Measurements from ENCODE around the gene PTCD1. TPM values are rescaled to one million over a fixed set of nuclear protein-coding genes. Genes with fewer than 3 reads are reported as not detected.

PTCD1 gene
- total RNA-seq, 3 donors from 2014 or later, result 4.5 to 8.3 (median 4.9) TPM

- Histone ChIP-seq H3K27me3 (no peaks in the 10 kb centered on the region), H3K4me1 (no peaks in the 10 kb centered on the region), H3K4me3 (no peak overlapping the region), H3K36me3 (no peaks in the 10 kb centered on the region), H3K9me3 (no peaks in the 10 kb centered on the region), H3K27ac (no peak overlapping the region)
- TF ChIP-seq POLR2AphosphoS5 (IDR thresholded peaks at IDR 0.05), result no peak
- TF ChIP-seq POLR2A (IDR thresholded peaks at IDR 0.05), result no peak
- TF ChIP-seq, protein P1, sequence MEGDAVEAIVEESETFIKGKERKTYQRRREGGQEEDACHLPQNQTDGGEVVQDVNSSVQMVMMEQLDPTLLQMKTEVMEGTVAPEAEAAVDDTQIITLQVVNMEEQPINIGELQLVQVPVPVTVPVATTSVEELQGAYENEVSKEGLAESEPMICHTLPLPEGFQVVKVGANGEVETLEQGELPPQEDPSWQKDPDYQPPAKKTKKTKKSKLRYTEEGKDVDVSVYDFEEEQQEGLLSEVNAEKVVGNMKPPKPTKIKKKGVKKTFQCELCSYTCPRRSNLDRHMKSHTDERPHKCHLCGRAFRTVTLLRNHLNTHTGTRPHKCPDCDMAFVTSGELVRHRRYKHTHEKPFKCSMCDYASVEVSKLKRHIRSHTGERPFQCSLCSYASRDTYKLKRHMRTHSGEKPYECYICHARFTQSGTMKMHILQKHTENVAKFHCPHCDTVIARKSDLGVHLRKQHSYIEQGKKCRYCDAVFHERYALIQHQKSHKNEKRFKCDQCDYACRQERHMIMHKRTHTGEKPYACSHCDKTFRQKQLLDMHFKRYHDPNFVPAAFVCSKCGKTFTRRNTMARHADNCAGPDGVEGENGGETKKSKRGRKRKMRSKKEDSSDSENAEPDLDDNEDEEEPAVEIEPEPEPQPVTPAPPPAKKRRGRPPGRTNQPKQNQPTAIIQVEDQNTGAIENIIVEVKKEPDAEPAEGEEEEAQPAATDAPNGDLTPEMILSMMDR (IDR thresholded peaks at IDR 0.05), result no peak
- DNase-seq (ENCODE audit: low spot score in 2 of 2), result no peak
- intact Hi-C loops (cut with DNase I; ENCODE audit: low total_unique reads), result no loop called here
Measured at GRCh38 chr7:99456288-99456687, 17.7 kb upstream of the PTCD1 start.

DNA sequence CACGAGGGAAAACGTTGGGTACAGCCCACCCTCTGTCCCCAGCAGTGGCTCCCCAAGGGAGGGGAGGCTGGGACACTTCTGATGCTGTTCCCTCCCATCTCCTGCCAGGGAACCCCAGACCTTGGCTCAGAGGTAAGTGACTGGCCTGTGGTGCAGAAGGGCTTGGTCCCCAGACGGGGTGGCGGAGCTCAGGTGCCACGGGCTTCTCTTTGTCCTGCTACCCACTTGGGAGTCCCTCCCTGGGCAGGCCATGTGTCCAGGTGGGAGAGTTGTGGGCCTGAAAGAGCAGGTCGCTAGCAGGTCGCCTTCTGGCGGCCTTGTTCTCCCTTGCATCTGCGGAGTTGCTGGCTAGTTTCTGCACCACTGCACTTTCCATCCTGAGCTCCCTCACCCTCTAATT, 17.3 kb upstream of the PTCD1 start:
- no peaks in the 10 kb centered on the region for H3K9me3 ChIP-seq
- H3K27me3 ChIP-seq, result no peaks in the 10 kb centered on the region
- TF ChIP-seq, protein P1 (IDR thresholded peaks at IDR 0.05), result no peak
- TF ChIP-seq POLR2A (IDR thresholded peaks at IDR 0.05) (no peak), POLR2AphosphoS5 (IDR thresholded peaks at IDR 0.05) (no peak)
- H3K4me1 ChIP-seq, result no peaks in the 10 kb centered on the region
- no peak overlapping the region for H3K27ac ChIP-seq
- no peak overlapping the region for H3K4me3 ChIP-seq
- intact Hi-C loops (cut with DNase I; ENCODE audit: low total_unique reads), result no loop called here
- H3K36me3 ChIP-seq, result no peaks in the 10 kb centered on the region
- DNase-seq (ENCODE audit: low spot score in 2 of 2), result no peak

- Histone ChIP-seq H3K9me3 (no peaks in the 10 kb centered on the region), H3K27ac (peak overlapping the region in 1 of 2 donors; percentile 43), H3K4me3 (no peak overlapping the region), H3K4me1 (no peaks in the 10 kb centered on the region), H3K36me3 (no peaks in the 10 kb centered on the region), H3K27me3 (no peaks in the 10 kb centered on the region)
- DNase-seq (ENCODE audit: low spot score in 2 of 2), result no peak
- intact Hi-C loops (cut with DNase I; ENCODE audit: low total_unique reads), result no loop called here
- TF ChIP-seq POLR2A (IDR thresholded peaks at IDR 0.05) (no peak), POLR2AphosphoS5 (IDR thresholded peaks at IDR 0.05) (no peak)
- TF ChIP-seq, protein P1 (IDR thresholded peaks at IDR 0.05), result no peak
Measured at GRCh38 chr7:99453105-99453504, 14.5 kb upstream of the PTCD1 start.

- DNase-seq (ENCODE audit: low spot score in 2 of 2), result no peak
- no peaks in the 10 kb centered on the region for H3K4me1 ChIP-seq
- H3K27ac ChIP-seq, result no peak overlapping the region
- H3K4me3 ChIP-seq, result no peak overlapping the region
- H3K36me3 ChIP-seq, result no peaks in the 10 kb centered on the region
- no peaks in the 10 kb centered on the region for H3K27me3 ChIP-seq
- intact Hi-C loops (cut with DNase I; ENCODE audit: low total_unique reads), result no loop called here
- H3K9me3 ChIP-seq, result no peaks in the 10 kb centered on the region
- TF ChIP-seq POLR2A (IDR thresholded peaks at IDR 0.05) (no peak), POLR2AphosphoS5 (IDR thresholded peaks at IDR 0.05) (no peak)
- TF ChIP-seq, protein P1 (IDR thresholded peaks at IDR 0.05), result no peak
Measured at GRCh38 chr7:99452541-99452940, 13.9 kb upstream of the PTCD1 start.

GRCh38 chr7:99451936-99452335, 13.3 kb upstream of the PTCD1 start:
- intact Hi-C loops (cut with DNase I; ENCODE audit: low total_unique reads), result no loop called here
- DNase-seq (ENCODE audit: low spot score in 2 of 2), result no peak
- Histone ChIP-seq H3K9me3 (no peaks in the 10 kb centered on the region), H3K4me3 (no peak overlapping the region), H3K36me3 (no peaks in the 10 kb centered on the region), H3K27ac (no peak overlapping the region), H3K4me1 (no peaks in the 10 kb centered on the region), H3K27me3 (no peaks in the 10 kb centered on the region)
- TF ChIP-seq POLR2AphosphoS5 (IDR thresholded peaks at IDR 0.05), result no peak
- TF ChIP-seq, protein P1 (IDR thresholded peaks at IDR 0.05), result no peak
- TF ChIP-seq POLR2A (IDR thresholded peaks at IDR 0.05), result no peak

Measured in breast epithelium (tissue), 4 donors.